Measurements from ENCODE around the gene CLSTN3.
"Not testable (repeated sequence)": the region's sequence is repeated elsewhere in the genome, so short reads cannot be mapped to it uniquely, and the experiment has no call there.

The CLSTN3 gene

GRCh38 chr12:7154042-7154441 is 23.9 kb downstream of the CLSTN3 start:
- no peak for DNase-seq

GRCh38 chr12:7154901-7155470 is 24.8 kb downstream of the CLSTN3 start:
- DNase-seq: no peak

GRCh38 chr12:7155471-7156034 is 25.4 kb downstream of the CLSTN3 start:
- no peak for DNase-seq

- DNase-seq: no peak
Observed at GRCh38 chr12:7156259-7157197, 26.4 kb downstream of the CLSTN3 start.

GRCh38 chr12:7157391-7157790 is 27.2 kb downstream of the CLSTN3 start:
- no peak for DNase-seq

- no peak for DNase-seq
Observed at GRCh38 chr12:7158781-7159609, 28.8 kb downstream of the CLSTN3 start.

GRCh38 chr12:7160183-7160582 is 30.0 kb downstream of the CLSTN3 start:
- DNase-seq: no peak

GRCh38 chr12:7161327-7161726 is 31.2 kb downstream of the CLSTN3 start:
- no peak for DNase-seq

GRCh38 chr12:7161811-7162210 is 31.6 kb downstream of the CLSTN3 start:
- no peak for DNase-seq

- DNase-seq: no peak
Observed at GRCh38 chr12:7162691-7163114, 32.5 kb downstream of the CLSTN3 start.

GRCh38 chr12:7169951-7170350 is 39.8 kb downstream of the CLSTN3 start:
- no peak for DNase-seq

- no peak for DNase-seq
Observed at GRCh38 chr12:7171854-7172253, 41.7 kb downstream of the CLSTN3 start.

GRCh38 chr12:7175493-7175892 is 45.3 kb downstream of the CLSTN3 start:
- no peak for DNase-seq

- no peak for DNase-seq
Observed at GRCh38 chr12:7176595-7176994, 46.4 kb downstream of the CLSTN3 start.

- no peak for DNase-seq
Observed at GRCh38 chr12:7178481-7178880, 48.3 kb downstream of the CLSTN3 start.

- no peak for DNase-seq
Observed at GRCh38 chr12:7180685-7181084, 50.5 kb downstream of the CLSTN3 start.

- DNase-seq: not testable (repeated sequence)
Observed at GRCh38 chr12:7186058-7186457, 55.9 kb downstream of the CLSTN3 start.

- peak; percentile 57 for DNase-seq
Observed at GRCh38 chr12:7188562-7189397, 58.6 kb downstream of the CLSTN3 start.

GRCh38 chr12:7189398-7190267 is 59.5 kb downstream of the CLSTN3 start, which contains the start of gene PEX5:
Gene PEX5, plus strand, starts transcription at chr12:7189686. Its CDS starts 692 bp downstream, at chr12:7190378.
- DNase-seq: peak; percentile 44

GRCh38 chr12:7190268-7191055 is 60.3 kb downstream of the CLSTN3 start:
- DNase-seq: no peak

Measured in T1000 (cell line).